H9 (cell line): ENCODE measurements around the gene ZSWIM6. TPM values are rescaled to one million over a fixed set of nuclear protein-coding genes. Genes with fewer than 3 reads are reported as not detected.

Source experiments
- DNase-seq: peaks from one replicate; pipeline ENCODE4 v3.0.0-alpha.2; 2017
- H2AFZ ChIP-seq: one replicate; pipeline ENCODE4 v1.6.1; 2013; ENCODE audit warnings: mild to moderate bottlenecking, low read length, control low read depth, moderate library complexity
- H2AK5ac ChIP-seq: 2 replicates; pipeline ENCODE4 v1.6.1; 2013; ENCODE audit warnings: low read length, control low read depth, mixed read lengths; ENCODE audit not compliant: insufficient read length
- H2BK120ac ChIP-seq: one replicate; pipeline ENCODE4 v1.6.1; 2013; ENCODE audit warnings: low read depth, mild to moderate bottlenecking, low read length, control low read depth, inconsistent platforms; ENCODE audit not compliant: poor library complexity, severe bottlenecking
- H2BK12ac ChIP-seq: 2 replicates; pipeline ENCODE4 v1.6.1; 2013; ENCODE audit warnings: low read length, control low read depth, mixed read lengths, low read depth; ENCODE audit not compliant: insufficient read length
- H2BK15ac ChIP-seq: 2 replicates; pipeline ENCODE4 v1.6.1; 2013; ENCODE audit warnings: low read depth, low read length, control low read depth
- H2BK20ac ChIP-seq: one replicate; pipeline ENCODE4 v1.6.1; 2013; ENCODE audit warnings: low read depth, mild to moderate bottlenecking, low read length, control low read depth, inconsistent platforms; ENCODE audit not compliant: poor library complexity, severe bottlenecking
- H2BK5ac ChIP-seq: 2 replicates; pipeline ENCODE4 v1.6.1; 2013; ENCODE audit warnings: low read length, control low read depth, mixed read lengths; ENCODE audit not compliant: insufficient read length
- H3K14ac ChIP-seq: 2 replicates; pipeline ENCODE4 v1.6.1; 2013; ENCODE audit warnings: low read length, control low read depth; ENCODE audit not compliant: insufficient read depth
- H3K18ac ChIP-seq: 2 replicates; pipeline ENCODE4 v1.6.1; 2013; ENCODE audit warnings: low read depth, mild to moderate bottlenecking, mixed read lengths, low read length, control low read depth; ENCODE audit not compliant: insufficient read length
- H3K23ac ChIP-seq: 2 replicates; pipeline ENCODE4 v1.6.1; 2013; ENCODE audit warnings: low read length, control low read depth, mixed read lengths, low read depth; ENCODE audit not compliant: insufficient read length
- H3K23me2 ChIP-seq: 2 replicates; pipeline ENCODE4 v1.6.1; 2013; ENCODE audit warnings: low read depth, mild to moderate bottlenecking, mixed read lengths, low read length, control low read depth; ENCODE audit not compliant: insufficient read length, poor library complexity, severe bottlenecking
- H3K27ac ChIP-seq: 2 replicates; pipeline ENCODE4 v1.5.1; 2013; ENCODE audit warnings: low read length, control low read depth, mixed read lengths, low read depth; ENCODE audit not compliant: insufficient read length
- H3K27me3 ChIP-seq: 2 replicates; pipeline ENCODE4 v1.6.1; 2013; ENCODE audit warnings: low read length, control low read depth, inconsistent platforms; ENCODE audit not compliant: insufficient read depth
- H3K4ac ChIP-seq: 2 replicates; pipeline ENCODE4 v1.6.1; 2013; ENCODE audit warnings: low read depth, mild to moderate bottlenecking, control low read depth, inconsistent platforms, low read length, moderate library complexity
- H3K4me1 ChIP-seq: 2 replicates; pipeline ENCODE4 v1.6.1; 2013; ENCODE audit warnings: low read length, control low read depth, inconsistent platforms; ENCODE audit not compliant: insufficient read depth
- H3K4me2 ChIP-seq: 2 replicates; pipeline ENCODE4 v1.6.1; 2013; ENCODE audit warnings: low read length, control low read depth, mixed read lengths; ENCODE audit not compliant: insufficient read length, insufficient read depth
- H3K56ac ChIP-seq: 2 replicates; pipeline ENCODE4 v1.6.1; 2013; ENCODE audit warnings: low read depth, mild to moderate bottlenecking, mixed read lengths, low read length, control low read depth; ENCODE audit not compliant: insufficient read length
- H3K79me1 ChIP-seq: 2 replicates; pipeline ENCODE4 v1.6.1; 2013; ENCODE audit warnings: low read depth, mild to moderate bottlenecking, moderate library complexity, low read length, control low read depth, inconsistent platforms; ENCODE audit not compliant: insufficient read depth, poor library complexity, severe bottlenecking
- H3K79me2 ChIP-seq: 2 replicates; pipeline ENCODE4 v1.6.1; 2013; ENCODE audit warnings: low read length, control low read depth, inconsistent platforms; ENCODE audit not compliant: insufficient read depth
- H3K9ac ChIP-seq: 2 replicates; pipeline ENCODE4 v1.6.1; 2013; ENCODE audit warnings: low read length, control low read depth, mixed read lengths; ENCODE audit not compliant: insufficient read length; ENCODE audit errors: extremely low read depth
- H3K9me3 ChIP-seq: one replicate; pipeline ENCODE4 v1.6.1; 2013; ENCODE audit warnings: low read depth, low read length, inconsistent platforms; ENCODE audit not compliant: control insufficient read depth
- H3T11ph ChIP-seq: one replicate; pipeline ENCODE4 v1.6.1; 2013; ENCODE audit warnings: mild to moderate bottlenecking, low read length, control low read depth, inconsistent platforms
- H4K20me1 ChIP-seq: one replicate; pipeline ENCODE4 v1.6.1; 2013; ENCODE audit not compliant: control insufficient read depth, insufficient read length, insufficient read depth
- H4K5ac ChIP-seq: 2 replicates; pipeline ENCODE4 v1.6.1; 2013; ENCODE audit warnings: low read depth, mild to moderate bottlenecking, mixed read lengths, low read length, control low read depth; ENCODE audit not compliant: insufficient read length
- H4K8ac ChIP-seq: replicated peaks from 2 replicates; pipeline ENCODE4 v1.6.1; 2013; ENCODE audit warnings: low read length, control low read depth, mixed read lengths, low read depth; ENCODE audit not compliant: insufficient read length
- H4K91ac ChIP-seq: 2 replicates; pipeline ENCODE4 v1.6.1; 2013; ENCODE audit warnings: low read depth, mild to moderate bottlenecking, moderate library complexity, mixed read lengths, low read length, control low read depth; ENCODE audit not compliant: insufficient read length
- H3K27ac Mint-ChIP-seq, 3 experiments: 2 replicates in 2 of 3; 3 replicates in 1 of 3; pipeline ENCODE4 v1.8.0; 2020 to 2021; ENCODE audit warnings: mixed read lengths in 3 of 3, mild to moderate bottlenecking in 1 of 3, moderate library complexity in 1 of 3
- H3K27me3 Mint-ChIP-seq: 2 replicates; pipeline ENCODE4 v1.8.0; 2021; ENCODE audit warnings: low read depth, mild to moderate bottlenecking, moderate library complexity, mixed read lengths
- H3K36me3 Mint-ChIP-seq, 3 experiments: 2 replicates in 2 of 3; 3 replicates in 1 of 3; pipeline ENCODE4 v1.8.0; 2020 to 2021; ENCODE audit warnings: low read depth in 3 of 3, mixed read lengths in 3 of 3; ENCODE audit not compliant: insufficient read depth in 1 of 3
- H3K4me1 Mint-ChIP-seq, 2 experiments: 2 replicates each; pipeline ENCODE4 v1.8.0; 2020; ENCODE audit warnings: mixed read lengths in 2 of 2
- H3K4me3 Mint-ChIP-seq, 2 experiments: 2 replicates in 1 of 2; 3 replicates in 1 of 2; pipeline ENCODE4 v1.8.0; 2020 to 2021; ENCODE audit warnings: mild to moderate bottlenecking in 2 of 2, mixed read lengths in 2 of 2, moderate library complexity in 1 of 2
- H3K9me3 Mint-ChIP-seq, 2 experiments: 2 replicates in 1 of 2; 3 replicates in 1 of 2; pipeline ENCODE4 v1.8.0; 2020; ENCODE audit warnings: mild to moderate bottlenecking in 2 of 2, mixed read lengths in 2 of 2, moderate library complexity in 1 of 2
- CTCF ChIP-seq: fragments of 200-600 bp; sonication (generic); conservative IDR thresholded peaks from 3 replicates; pipeline ENCODE4 v1.8.0; 2021; ENCODE audit warnings: antibody characterized with exemption, mild to moderate bottlenecking
- WGBS: extraction: QIAGEN DNeasy Blood & Tissue Kit; methylation state at CpG from one replicate; pipeline ENCODE4 v1.1.7; 2013; ENCODE audit warnings: missing lambda C conversion rate, low lambda C conversion rate, mixed read lengths; ENCODE audit not compliant: insufficient read length; ENCODE audit errors: extremely low coverage; 5-methylcytosine and 5-hydroxymethylcytosine counted together
- total RNA-seq: library from RNA; stranded (reverse); gene quantifications from 2 replicates; pipeline ENCODE4 v1.2.1, GENCODE V29; 2021

The ZSWIM6 gene
- total RNA-seq, 1 experiment from 2014 or later: 11.5 TPM

- no peak for TF ChIP-seq CTCF
Measured at GRCh38 chr5:61353293-61353692, 21.2 kb downstream of the ZSWIM6 start.

More at GRCh38 chr5:61353293-61353692, 21.2 kb downstream of the ZSWIM6 start:
- Histone ChIP-seq H4K91ac (no peak overlapping the region), H3K14ac (no peak overlapping the region), H3T11ph (no peak overlapping the region), H4K5ac (no peak overlapping the region), H3K23me2 (no peaks in the 10 kb centered on the region), H3K79me2 (peaks cover 6% of the 10 kb centered on the region; the same call in 1 of the 2 replicates), H2BK120ac (no peak overlapping the region), H2BK5ac (no peak overlapping the region), H3K9me3 (no peaks in the 10 kb centered on the region), H3K4me1 (peaks cover 2% of the 10 kb centered on the region; the same call in 1 of the 2 replicates), H3K4ac (no peak overlapping the region), H2AFZ (no peak overlapping the region), H2BK15ac (no peak overlapping the region), H3K27ac (no peak overlapping the region), H3K56ac (no peak overlapping the region), H4K8ac (no peak overlapping the region), H3K18ac (no peak overlapping the region), H3K9ac (no peak overlapping the region), H3K27me3 (no peaks in the 10 kb centered on the region), H3K23ac (no peak overlapping the region), H2AK5ac (no peak overlapping the region), H3K4me2 (no peak overlapping the region), H4K20me1 (no peaks in the 10 kb centered on the region), H2BK12ac (no peak overlapping the region), H3K79me1 (peaks cover 2% of the 10 kb centered on the region), H2BK20ac (no peak overlapping the region)
- peaks cover 0 to 10% of the 10 kb centered on the region in 2 experiments; a peak in 3 of 5 replicates for H3K9me3 Mint-ChIP-seq
- H3K4me1 Mint-ChIP-seq: peaks cover 3% of the 10 kb centered on the region in 2 experiments; a peak in 2 of 4 replicates
- H3K27ac Mint-ChIP-seq: no peak overlapping the region
- no CpG with 5 or more reads among the region's 1 CpG for WGBS
- DNase-seq: no peak
- H3K36me3 Mint-ChIP-seq: peaks cover 3 to 10% (median 6%) of the 10 kb centered on the region in 3 experiments; a peak in 4 of 7 replicates
- H3K27me3 Mint-ChIP-seq: no peaks in the 10 kb centered on the region
- H3K4me3 Mint-ChIP-seq: no peak overlapping the region
